ENCODE results near the gene PRPF8. TPM values are rescaled to one million over a fixed set of nuclear protein-coding genes. Genes with fewer than 3 reads are reported as not detected.
A peak's percentile ranks its signal among the peaks of the same experiment; 100 is the strongest.

PRPF8 gene
- total and polyA plus RNA-seq, 2 of the 13 experiments (the other 11 are each of a cell fraction or from before 2014, with no cell fraction given), result 112 to 179 TPM

DNA sequence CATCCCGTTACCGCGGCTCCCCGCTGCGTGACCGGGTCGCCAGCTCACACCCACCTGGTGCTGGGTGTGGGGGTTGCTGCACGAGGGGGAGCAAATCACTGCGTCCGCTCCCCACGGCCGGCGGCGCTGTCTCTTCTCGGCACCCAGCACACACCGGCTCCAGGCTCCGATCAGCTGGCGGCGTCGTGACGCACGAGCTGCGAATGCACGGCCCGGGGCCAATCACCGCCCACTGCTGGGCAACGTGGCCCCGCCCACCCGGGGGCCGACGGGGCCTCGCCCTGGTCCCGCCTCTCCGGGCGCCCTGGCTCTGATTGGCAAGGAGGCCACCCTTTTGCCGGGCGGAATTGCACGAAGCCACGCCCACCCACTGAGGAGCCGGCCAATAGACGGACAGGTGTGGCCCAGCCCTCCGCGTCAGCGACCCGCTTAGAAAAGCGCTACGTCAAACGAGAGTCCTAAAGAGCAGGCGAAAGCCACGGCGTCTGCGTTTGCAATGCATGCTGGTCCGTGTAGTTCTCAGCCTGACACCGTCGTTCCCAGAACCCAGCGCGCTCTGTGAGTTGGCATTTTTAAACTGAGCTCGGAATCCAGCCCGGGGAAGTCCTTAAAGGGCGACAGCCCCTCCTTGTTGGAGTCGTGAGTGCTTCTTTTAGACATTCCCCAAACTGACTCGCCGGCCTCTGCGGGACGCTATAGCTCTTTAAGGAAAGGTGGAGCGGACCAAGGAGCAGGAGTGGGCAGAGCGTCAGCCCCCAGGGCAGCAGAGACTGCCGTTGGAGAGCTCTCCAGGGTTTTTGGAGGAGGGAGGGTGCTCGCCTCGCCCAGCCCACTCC lies 31.6 kb upstream of the PRPF8 start (continued):
- TF ChIP-seq NONO (IDR thresholded peaks at IDR 0.05), result no peak
- peak; percentile 72; the same call in 1 of the 2 replicates for TF ChIP-seq NONO (CRISPR knock-in tag; conservative IDR thresholded peaks at IDR 0.05)
- TF ChIP-seq, protein P1, sequence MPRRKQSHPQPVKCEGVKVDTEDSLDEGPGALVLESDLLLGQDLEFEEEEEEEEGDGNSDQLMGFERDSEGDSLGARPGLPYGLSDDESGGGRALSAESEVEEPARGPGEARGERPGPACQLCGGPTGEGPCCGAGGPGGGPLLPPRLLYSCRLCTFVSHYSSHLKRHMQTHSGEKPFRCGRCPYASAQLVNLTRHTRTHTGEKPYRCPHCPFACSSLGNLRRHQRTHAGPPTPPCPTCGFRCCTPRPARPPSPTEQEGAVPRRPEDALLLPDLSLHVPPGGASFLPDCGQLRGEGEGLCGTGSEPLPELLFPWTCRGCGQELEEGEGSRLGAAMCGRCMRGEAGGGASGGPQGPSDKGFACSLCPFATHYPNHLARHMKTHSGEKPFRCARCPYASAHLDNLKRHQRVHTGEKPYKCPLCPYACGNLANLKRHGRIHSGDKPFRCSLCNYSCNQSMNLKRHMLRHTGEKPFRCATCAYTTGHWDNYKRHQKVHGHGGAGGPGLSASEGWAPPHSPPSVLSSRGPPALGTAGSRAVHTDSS (CRISPR knock-in tag; conservative IDR thresholded peaks at IDR 0.05), result no peak
- TF ChIP-seq, protein P2, sequence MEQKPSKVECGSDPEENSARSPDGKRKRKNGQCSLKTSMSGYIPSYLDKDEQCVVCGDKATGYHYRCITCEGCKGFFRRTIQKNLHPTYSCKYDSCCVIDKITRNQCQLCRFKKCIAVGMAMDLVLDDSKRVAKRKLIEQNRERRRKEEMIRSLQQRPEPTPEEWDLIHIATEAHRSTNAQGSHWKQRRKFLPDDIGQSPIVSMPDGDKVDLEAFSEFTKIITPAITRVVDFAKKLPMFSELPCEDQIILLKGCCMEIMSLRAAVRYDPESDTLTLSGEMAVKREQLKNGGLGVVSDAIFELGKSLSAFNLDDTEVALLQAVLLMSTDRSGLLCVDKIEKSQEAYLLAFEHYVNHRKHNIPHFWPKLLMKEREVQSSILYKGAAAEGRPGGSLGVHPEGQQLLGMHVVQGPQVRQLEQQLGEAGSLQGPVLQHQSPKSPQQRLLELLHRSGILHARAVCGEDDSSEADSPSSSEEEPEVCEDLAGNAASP (CRISPR knock-in tag; IDR thresholded peaks at IDR 0.05; ENCODE audit: borderline replicate concordance), result peak; percentile 58
- TF ChIP-seq SNAPC2 (CRISPR knock-in tag; IDR thresholded peaks at IDR 0.05), result no peak
- TF ChIP-seq REL (CRISPR knock-in tag; conservative IDR thresholded peaks at IDR 0.05), result no peak
- no peak for TF ChIP-seq ZNF775 (CRISPR knock-in tag; IDR thresholded peaks at IDR 0.05; ENCODE audit: borderline replicate concordance)
- no peak for TF ChIP-seq ZNF274 (CRISPR knock-in tag; IDR thresholded peaks at IDR 0.05)
- TF ChIP-seq ZNF619 (CRISPR knock-in tag; IDR thresholded peaks at IDR 0.05), result no peak
- TF ChIP-seq NR2F6 (IDR thresholded peaks at IDR 0.05), result no peak
- peak; percentile 7; the same call in 1 of the 2 replicates for TF ChIP-seq NR2F6 (CRISPR knock-in tag; IDR thresholded peaks at IDR 0.05)
- TF ChIP-seq ZNF496 (CRISPR knock-in tag; IDR thresholded peaks at IDR 0.05; ENCODE audit: insufficient replicate concordance), result no peak
- no peak for TF ChIP-seq KLF13 (CRISPR knock-in tag; IDR thresholded peaks at IDR 0.05)
- no peak for TF ChIP-seq DNMT3B (CRISPR knock-in tag; conservative IDR thresholded peaks at IDR 0.05)
- TF ChIP-seq, protein P3, sequence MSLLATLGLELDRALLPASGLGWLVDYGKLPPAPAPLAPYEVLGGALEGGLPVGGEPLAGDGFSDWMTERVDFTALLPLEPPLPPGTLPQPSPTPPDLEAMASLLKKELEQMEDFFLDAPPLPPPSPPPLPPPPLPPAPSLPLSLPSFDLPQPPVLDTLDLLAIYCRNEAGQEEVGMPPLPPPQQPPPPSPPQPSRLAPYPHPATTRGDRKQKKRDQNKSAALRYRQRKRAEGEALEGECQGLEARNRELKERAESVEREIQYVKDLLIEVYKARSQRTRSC (CRISPR knock-in tag; IDR thresholded peaks at IDR 0.05; ENCODE audit: low read depth), result no peak
- no peak for TF ChIP-seq ZNF550 (CRISPR knock-in tag; IDR thresholded peaks at IDR 0.05; ENCODE audit: borderline replicate concordance)
- TF ChIP-seq, protein P4, sequence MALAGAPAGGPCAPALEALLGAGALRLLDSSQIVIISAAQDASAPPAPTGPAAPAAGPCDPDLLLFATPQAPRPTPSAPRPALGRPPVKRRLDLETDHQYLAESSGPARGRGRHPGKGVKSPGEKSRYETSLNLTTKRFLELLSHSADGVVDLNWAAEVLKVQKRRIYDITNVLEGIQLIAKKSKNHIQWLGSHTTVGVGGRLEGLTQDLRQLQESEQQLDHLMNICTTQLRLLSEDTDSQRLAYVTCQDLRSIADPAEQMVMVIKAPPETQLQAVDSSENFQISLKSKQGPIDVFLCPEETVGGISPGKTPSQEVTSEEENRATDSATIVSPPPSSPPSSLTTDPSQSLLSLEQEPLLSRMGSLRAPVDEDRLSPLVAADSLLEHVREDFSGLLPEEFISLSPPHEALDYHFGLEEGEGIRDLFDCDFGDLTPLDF (CRISPR knock-in tag; IDR thresholded peaks at IDR 0.05), result peak; percentile 65
- TF ChIP-seq POLR2A (IDR thresholded peaks at IDR 0.05; ENCODE audit: insufficient read depth in 1 of 2, low read depth in 2 of 2, low read length in 2 of 2), result peak; percentile 94 to 95
- TF ChIP-seq, protein P5, sequence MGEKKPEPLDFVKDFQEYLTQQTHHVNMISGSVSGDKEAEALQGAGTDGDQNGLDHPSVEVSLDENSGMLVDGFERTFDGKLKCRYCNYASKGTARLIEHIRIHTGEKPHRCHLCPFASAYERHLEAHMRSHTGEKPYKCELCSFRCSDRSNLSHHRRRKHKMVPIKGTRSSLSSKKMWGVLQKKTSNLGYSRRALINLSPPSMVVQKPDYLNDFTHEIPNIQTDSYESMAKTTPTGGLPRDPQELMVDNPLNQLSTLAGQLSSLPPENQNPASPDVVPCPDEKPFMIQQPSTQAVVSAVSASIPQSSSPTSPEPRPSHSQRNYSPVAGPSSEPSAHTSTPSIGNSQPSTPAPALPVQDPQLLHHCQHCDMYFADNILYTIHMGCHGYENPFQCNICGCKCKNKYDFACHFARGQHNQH (CRISPR knock-in tag; IDR thresholded peaks at IDR 0.05), result no peak
- TF ChIP-seq, protein P6, sequence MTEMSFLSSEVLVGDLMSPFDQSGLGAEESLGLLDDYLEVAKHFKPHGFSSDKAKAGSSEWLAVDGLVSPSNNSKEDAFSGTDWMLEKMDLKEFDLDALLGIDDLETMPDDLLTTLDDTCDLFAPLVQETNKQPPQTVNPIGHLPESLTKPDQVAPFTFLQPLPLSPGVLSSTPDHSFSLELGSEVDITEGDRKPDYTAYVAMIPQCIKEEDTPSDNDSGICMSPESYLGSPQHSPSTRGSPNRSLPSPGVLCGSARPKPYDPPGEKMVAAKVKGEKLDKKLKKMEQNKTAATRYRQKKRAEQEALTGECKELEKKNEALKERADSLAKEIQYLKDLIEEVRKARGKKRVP (CRISPR knock-in tag; IDR thresholded peaks at IDR 0.05), result 0 out of 4 replicates have a peak, but pooled peaks of 1 of the 2 experiments have one; percentile 2
- TF ChIP-seq ZNF33B (CRISPR knock-in tag; IDR thresholded peaks at IDR 0.05), result no peak
- TF ChIP-seq, protein P7, sequence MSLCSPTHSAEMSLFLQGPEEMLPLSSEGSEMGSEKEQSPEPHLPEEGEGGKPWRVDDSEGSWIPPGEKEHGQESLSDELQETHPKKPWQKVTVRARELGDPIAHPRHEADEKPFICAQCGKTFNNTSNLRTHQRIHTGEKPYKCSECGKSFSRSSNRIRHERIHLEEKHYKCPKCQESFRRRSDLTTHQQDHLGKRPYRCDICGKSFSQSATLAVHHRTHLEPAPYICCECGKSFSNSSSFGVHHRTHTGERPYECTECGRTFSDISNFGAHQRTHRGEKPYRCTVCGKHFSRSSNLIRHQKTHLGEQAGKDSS (CRISPR knock-in tag; IDR thresholded peaks at IDR 0.05; ENCODE audit: borderline replicate concordance, low read depth), result no peak
